Activated CD4-positive, alpha-beta T cell treated with anti-CD3 and anti-CD28 coated beads, Interleukin-10, Interleukin-2, amounts not matched to agents 100 ng/mL and 50 ng/mL, durations not matched to agents 16 hours and 8 hours (primary cell): ENCODE data around the gene CEACAM4.

Experiments
- DNase-seq: peaks from one replicate; pipeline ENCODE4 v3.0.0-alpha.2; 2020

CEACAM4 gene

GRCh38 chr19:41616792-41617621, 9.9 kb downstream of the CEACAM4 start:
- no peak for DNase-seq

GRCh38 chr19:41615207-41615606, 11.7 kb downstream of the CEACAM4 start:
- no peak for DNase-seq

GRCh38 chr19:41612483-41612882, 14.4 kb downstream of the CEACAM4 start:
- DNase-seq = no peak

GRCh38 chr19:41610789-41611188, 16.1 kb downstream of the CEACAM4 start:
- no peak for DNase-seq

- no peak for DNase-seq
Observed at GRCh38 chr19:41607668-41608067, 19.2 kb downstream of the CEACAM4 start.

- DNase-seq = no peak
Observed at GRCh38 chr19:41606215-41606837, 20.5 kb downstream of the CEACAM4 start.

- no peak for DNase-seq
Observed at GRCh38 chr19:41604831-41605230, 22.0 kb downstream of the CEACAM4 start.

- no peak for DNase-seq
Observed at GRCh38 chr19:41601771-41602170, 25.1 kb downstream of the CEACAM4 start.

GRCh38 chr19:41599175-41599966, 27.5 kb downstream of the CEACAM4 start:
- DNase-seq = no peak

- DNase-seq = peak; percentile 83
Observed at GRCh38 chr19:41597600-41598041, 29.3 kb downstream of the CEACAM4 start.

GRCh38 chr19:41595890-41596280, 31.0 kb downstream of the CEACAM4 start:
- no peak for DNase-seq

- DNase-seq = peak; percentile 86
Observed at GRCh38 chr19:41595258-41595889, 31.5 kb downstream of the CEACAM4 start.

- DNase-seq = no peak
Observed at GRCh38 chr19:41591951-41592562, 34.8 kb downstream of the CEACAM4 start.

GRCh38 chr19:41590936-41591335, 35.9 kb downstream of the CEACAM4 start:
- no peak for DNase-seq

GRCh38 chr19:41589371-41589770, 37.5 kb downstream of the CEACAM4 start:
- no peak for DNase-seq

- DNase-seq = peak; percentile 6
Observed at GRCh38 chr19:41588497-41589209, 38.2 kb downstream of the CEACAM4 start.

- no peak for DNase-seq
Observed at GRCh38 chr19:41587838-41588210, 39.0 kb downstream of the CEACAM4 start.

- DNase-seq = no peak
Observed at GRCh38 chr19:41587101-41587837, 39.6 kb downstream of the CEACAM4 start.

- DNase-seq = no peak
Observed at GRCh38 chr19:41586064-41586463, 40.8 kb downstream of the CEACAM4 start.

GRCh38 chr19:41584931-41585330, 41.9 kb downstream of the CEACAM4 start:
- DNase-seq = no peak

GRCh38 chr19:41584260-41584810, 42.5 kb downstream of the CEACAM4 start:
- DNase-seq = no peak
